Parathyroid adenoma (tissue), 2 donors: ENCODE measurements around the gene GRAMD2B.

ENCODE experiments used
- H2AFZ ChIP-seq: fragments of 300-600 bp; sonication (generic); one replicate; pipeline ENCODE4 v1.7.0; 2017; ENCODE audit warnings: antibody characterized with exemption, mild to moderate bottlenecking
- H3K27ac ChIP-seq: fragments of 300-600 bp; sonication (generic); one replicate; pipeline ENCODE4 v1.7.0; 2017
- H3K27me3 ChIP-seq: fragments of 300-600 bp; sonication (generic); one replicate; pipeline ENCODE4 v1.7.0; 2017; ENCODE audit warnings: low read length; ENCODE audit not compliant: control insufficient read depth, insufficient read depth
- H3K36me3 ChIP-seq: fragments of 300-600 bp; sonication (generic); one replicate; pipeline ENCODE4 v1.7.0; 2017; ENCODE audit warnings: low read length; ENCODE audit not compliant: control insufficient read depth, insufficient read depth
- H3K4me1 ChIP-seq: fragments of 300-600 bp; sonication (generic); one replicate; pipeline ENCODE4 v1.7.0; 2017; ENCODE audit warnings: control low read depth
- H3K4me2 ChIP-seq: fragments of 300-600 bp; sonication (generic); one replicate; pipeline ENCODE4 v1.7.0; 2017; ENCODE audit warnings: low read length
- H3K4me3 ChIP-seq: fragments of 300-600 bp; sonication (generic); one replicate; pipeline ENCODE4 v1.7.0; 2017; ENCODE audit warnings: low read depth, low read length
- H3K79me2 ChIP-seq: fragments of 300-600 bp; sonication (generic); one replicate; pipeline ENCODE4 v1.7.0; 2017; ENCODE audit warnings: control low read depth
- H3K9ac ChIP-seq: fragments of 300-600 bp; sonication (generic); one replicate; pipeline ENCODE4 v1.7.0; 2017; ENCODE audit warnings: mild to moderate bottlenecking
- H3K9me3 ChIP-seq: fragments of 300-600 bp; sonication (generic); one replicate; pipeline ENCODE4 v1.7.0; 2017; ENCODE audit warnings: low read length; ENCODE audit not compliant: control insufficient read depth
- TF ChIP-seq, protein P1 (sequence below): fragments of 300-600 bp; sonication (generic); IDR thresholded peaks from one replicate; pipeline ENCODE4 v1.7.0; 2017; ENCODE audit warnings: antibody characterized with exemption, mild to moderate bottlenecking
- donor health status: primary hyperparathyroidism.

Gene GRAMD2B

DNA sequence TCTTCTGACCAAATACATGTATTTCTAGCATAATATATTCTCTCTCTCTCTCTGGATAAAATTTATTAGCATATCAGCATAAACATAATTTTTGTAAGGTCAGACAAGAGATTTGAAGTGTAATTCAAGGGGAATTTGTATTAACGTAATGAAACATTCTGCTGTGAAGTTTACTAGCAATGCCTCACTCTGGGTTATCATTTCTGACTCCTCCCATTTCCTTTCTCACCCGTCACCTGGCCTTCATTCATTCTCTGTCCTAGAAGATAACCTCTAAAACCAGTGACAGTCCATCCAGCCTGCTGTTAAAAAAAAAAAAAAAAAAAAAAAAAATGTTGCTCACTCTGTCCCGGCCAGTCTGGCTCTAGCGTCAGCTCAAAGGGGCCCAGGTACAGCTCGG is 27.1 kb downstream of the GRAMD2B start:
- Histone ChIP-seq H2AFZ (no peak overlapping the region), H3K36me3 (no peaks in the 10 kb centered on the region), H3K4me1 (no peaks in the 10 kb centered on the region), H3K9me3 (no peaks in the 10 kb centered on the region), H3K4me2 (no peak overlapping the region), H3K4me3 (no peak overlapping the region), H3K27ac (no peak overlapping the region), H3K9ac (no peak overlapping the region), H3K79me2 (no peaks in the 10 kb centered on the region), H3K27me3 (no peaks in the 10 kb centered on the region)
- TF ChIP-seq, protein P1, sequence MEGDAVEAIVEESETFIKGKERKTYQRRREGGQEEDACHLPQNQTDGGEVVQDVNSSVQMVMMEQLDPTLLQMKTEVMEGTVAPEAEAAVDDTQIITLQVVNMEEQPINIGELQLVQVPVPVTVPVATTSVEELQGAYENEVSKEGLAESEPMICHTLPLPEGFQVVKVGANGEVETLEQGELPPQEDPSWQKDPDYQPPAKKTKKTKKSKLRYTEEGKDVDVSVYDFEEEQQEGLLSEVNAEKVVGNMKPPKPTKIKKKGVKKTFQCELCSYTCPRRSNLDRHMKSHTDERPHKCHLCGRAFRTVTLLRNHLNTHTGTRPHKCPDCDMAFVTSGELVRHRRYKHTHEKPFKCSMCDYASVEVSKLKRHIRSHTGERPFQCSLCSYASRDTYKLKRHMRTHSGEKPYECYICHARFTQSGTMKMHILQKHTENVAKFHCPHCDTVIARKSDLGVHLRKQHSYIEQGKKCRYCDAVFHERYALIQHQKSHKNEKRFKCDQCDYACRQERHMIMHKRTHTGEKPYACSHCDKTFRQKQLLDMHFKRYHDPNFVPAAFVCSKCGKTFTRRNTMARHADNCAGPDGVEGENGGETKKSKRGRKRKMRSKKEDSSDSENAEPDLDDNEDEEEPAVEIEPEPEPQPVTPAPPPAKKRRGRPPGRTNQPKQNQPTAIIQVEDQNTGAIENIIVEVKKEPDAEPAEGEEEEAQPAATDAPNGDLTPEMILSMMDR = no peak

DNA sequence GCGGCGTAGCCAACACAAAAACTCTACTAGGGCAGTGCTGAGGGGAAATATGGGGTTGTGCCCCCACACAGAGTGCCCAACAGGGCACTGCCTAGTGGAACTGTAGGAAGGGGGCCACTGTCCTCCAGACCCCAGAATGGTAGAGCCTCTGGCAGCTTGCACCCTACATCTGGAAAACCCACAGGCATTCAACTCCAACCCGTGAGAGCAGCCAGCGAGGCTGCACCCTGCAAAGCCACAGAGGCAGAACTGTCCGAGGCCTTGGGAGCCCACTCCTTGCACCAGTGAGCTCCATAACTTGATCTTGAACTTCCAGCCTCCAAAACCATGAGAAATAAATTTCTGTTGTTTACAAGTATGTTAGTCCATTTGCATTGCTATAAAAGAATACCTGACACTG is 27.7 kb downstream of the GRAMD2B start:
- no peak overlapping the region for H3K4me2 ChIP-seq
- H3K4me3 ChIP-seq = no peak overlapping the region
- TF ChIP-seq, protein P1 = no peak
- no peak overlapping the region for H3K27ac ChIP-seq
- H2AFZ ChIP-seq = no peak overlapping the region
- no peaks in the 10 kb centered on the region for H3K9me3 ChIP-seq
- no peaks in the 10 kb centered on the region for H3K36me3 ChIP-seq
- H3K79me2 ChIP-seq = no peaks in the 10 kb centered on the region
- H3K27me3 ChIP-seq = no peaks in the 10 kb centered on the region
- H3K4me1 ChIP-seq = no peaks in the 10 kb centered on the region
- no peak overlapping the region for H3K9ac ChIP-seq

DNA sequence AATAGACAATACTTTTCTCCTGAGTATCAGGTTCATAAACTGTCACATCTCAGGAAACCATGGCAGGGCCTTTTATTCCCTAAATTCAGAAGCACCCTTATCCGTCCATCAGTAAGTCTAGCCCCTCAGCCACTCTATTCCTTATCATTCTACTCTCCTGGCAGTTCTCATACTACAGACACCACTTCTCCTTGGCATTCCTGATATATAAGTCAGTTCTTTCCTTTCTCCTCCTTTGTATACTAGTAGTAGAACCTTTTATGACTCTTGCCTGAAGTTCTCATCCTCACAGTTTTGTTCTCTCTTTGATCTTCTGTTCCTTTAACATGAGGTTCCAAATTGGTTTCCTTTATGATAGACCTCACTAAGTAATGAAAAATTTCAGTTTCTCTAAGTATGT is 29.3 kb downstream of the GRAMD2B start:
- Histone ChIP-seq H3K27me3 (no peaks in the 10 kb centered on the region), H3K36me3 (no peaks in the 10 kb centered on the region), H3K4me2 (no peak overlapping the region), H2AFZ (no peak overlapping the region), H3K79me2 (no peaks in the 10 kb centered on the region), H3K27ac (no peak overlapping the region), H3K4me3 (no peak overlapping the region), H3K4me1 (no peaks in the 10 kb centered on the region), H3K9ac (no peak overlapping the region), H3K9me3 (no peaks in the 10 kb centered on the region)
- TF ChIP-seq, protein P1 = no peak

DNA sequence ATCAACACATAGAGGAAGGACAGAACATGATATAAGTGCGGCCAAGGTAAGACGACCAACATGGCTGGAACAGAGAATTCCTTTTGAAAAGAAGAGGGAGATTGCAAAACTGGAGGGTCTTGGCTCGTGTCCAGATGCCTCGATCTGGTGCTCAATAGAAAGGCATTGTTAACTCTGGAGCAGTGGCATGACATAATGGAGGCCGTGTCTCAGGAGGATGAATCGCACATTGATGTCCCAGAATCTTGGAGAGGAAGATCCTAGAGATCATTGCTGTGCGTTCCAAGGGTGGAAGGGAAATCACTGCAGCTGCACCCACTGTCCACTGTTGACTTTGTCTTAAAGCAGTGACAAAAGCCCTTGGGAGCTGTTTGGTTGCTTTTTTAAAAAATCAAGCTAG is 30.9 kb downstream of the GRAMD2B start:
- TF ChIP-seq, protein P1 = no peak

DNA sequence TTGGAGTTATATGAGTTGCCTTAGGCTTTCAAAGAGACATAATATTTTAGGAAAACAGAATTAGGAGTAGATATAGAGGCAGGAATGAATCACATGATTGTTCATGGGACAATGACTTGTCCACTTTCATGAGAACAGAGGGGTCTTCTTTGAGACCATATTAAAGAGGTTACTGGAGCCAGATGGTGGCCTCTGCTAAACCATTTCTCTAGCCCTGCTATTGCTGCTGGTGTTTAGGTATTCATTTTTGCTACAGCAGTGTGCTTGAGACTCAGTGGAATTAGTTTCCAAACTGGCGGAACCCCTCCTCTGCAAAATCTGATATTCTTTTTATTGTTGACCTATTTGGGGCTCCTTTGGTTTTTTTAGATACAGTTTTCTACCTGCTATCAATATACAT is 31.3 kb downstream of the GRAMD2B start:
- H3K9me3 ChIP-seq = no peaks in the 10 kb centered on the region
- TF ChIP-seq, protein P1 = no peak
- no peak overlapping the region for H3K9ac ChIP-seq
- H3K4me2 ChIP-seq = no peak overlapping the region
- H3K4me3 ChIP-seq = no peak overlapping the region
- no peak overlapping the region for H2AFZ ChIP-seq
- no peaks in the 10 kb centered on the region for H3K79me2 ChIP-seq
- no peak overlapping the region for H3K27ac ChIP-seq
- H3K27me3 ChIP-seq = no peaks in the 10 kb centered on the region
- H3K36me3 ChIP-seq = no peaks in the 10 kb centered on the region
- H3K4me1 ChIP-seq = no peaks in the 10 kb centered on the region

More for the DNA sequence above, 30.9 kb downstream of the GRAMD2B start:
- Histone ChIP-seq H3K27ac (no peak overlapping the region), H3K9ac (no peak overlapping the region), H3K27me3 (no peaks in the 10 kb centered on the region), H3K4me1 (no peaks in the 10 kb centered on the region), H2AFZ (no peak overlapping the region), H3K9me3 (no peaks in the 10 kb centered on the region), H3K4me2 (no peak overlapping the region), H3K36me3 (no peaks in the 10 kb centered on the region), H3K79me2 (no peaks in the 10 kb centered on the region), H3K4me3 (no peak overlapping the region)
